HG02885 (cell line): ENCODE data around the gene CT45A1.
"Not testable (repeated sequence)": the region's sequence is repeated elsewhere in the genome, so short reads cannot be mapped to it uniquely, and the experiment has no call there.

Experiments used
- ATAC-seq: cut with Tn5 transposase; IDR thresholded peaks from one replicate; pipeline ENCODE4 v1.9.1; 2021; ENCODE audit warnings: mild to moderate bottlenecking; ENCODE audit not compliant: unreplicated experiment, poor library complexity

The CT45A1 gene, protein sequence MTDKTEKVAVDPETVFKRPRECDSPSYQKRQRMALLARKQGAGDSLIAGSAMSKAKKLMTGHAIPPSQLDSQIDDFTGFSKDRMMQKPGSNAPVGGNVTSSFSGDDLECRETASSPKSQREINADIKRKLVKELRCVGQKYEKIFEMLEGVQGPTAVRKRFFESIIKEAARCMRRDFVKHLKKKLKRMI

DNA sequence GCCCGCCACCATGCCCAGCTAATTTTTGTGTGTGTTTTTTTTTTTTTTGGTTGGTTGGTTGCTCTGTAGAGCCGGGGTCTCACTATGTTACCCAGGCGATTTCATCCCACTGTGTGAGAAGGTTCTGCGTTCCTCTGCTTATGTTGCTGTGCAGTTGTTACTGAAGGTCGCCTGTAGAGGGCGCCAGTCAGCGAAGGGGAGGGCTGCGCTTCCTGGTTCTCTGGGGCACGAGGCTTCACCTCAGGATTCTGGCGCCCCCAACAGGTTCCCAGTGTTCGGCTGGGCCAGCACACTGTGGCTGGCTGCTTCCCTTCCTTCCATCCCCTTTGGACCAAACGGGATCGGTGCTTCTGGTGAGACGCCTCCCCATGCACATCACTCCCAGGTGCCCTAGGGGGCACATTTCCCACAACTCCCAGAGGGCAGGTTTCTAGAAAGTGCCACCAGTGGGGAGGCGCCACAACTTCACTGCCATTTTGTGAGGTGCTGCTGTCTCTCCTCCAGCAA, at the start of gene CT45A1:
CT45A1 (plus strand) TSS at position 457 of the 507 bp plus-strand sequence. CDS start 5,302 bp downstream, outside the sequence.
- ATAC-seq = not testable (repeated sequence)

DNA sequence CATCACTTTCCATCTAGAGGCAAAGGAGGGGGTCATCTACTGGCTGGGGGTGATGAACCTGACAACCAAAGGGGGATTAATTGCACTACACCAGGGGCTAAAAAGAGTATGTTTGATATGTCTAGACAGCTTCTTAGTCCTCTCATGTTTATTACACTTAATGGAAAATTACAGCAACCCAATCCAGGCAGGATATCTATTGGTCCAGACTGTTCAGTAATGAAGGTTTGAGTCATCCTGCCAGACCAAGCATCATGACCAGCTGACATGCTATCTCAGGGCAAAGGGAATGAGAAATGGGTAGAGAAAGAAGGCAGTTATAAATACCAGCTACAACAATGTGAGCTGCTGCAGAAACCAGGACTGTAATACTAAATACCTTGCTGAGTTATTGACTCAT, 40.5 kb upstream of the CT45A1 start:
- not testable (repeated sequence) for ATAC-seq

DNA sequence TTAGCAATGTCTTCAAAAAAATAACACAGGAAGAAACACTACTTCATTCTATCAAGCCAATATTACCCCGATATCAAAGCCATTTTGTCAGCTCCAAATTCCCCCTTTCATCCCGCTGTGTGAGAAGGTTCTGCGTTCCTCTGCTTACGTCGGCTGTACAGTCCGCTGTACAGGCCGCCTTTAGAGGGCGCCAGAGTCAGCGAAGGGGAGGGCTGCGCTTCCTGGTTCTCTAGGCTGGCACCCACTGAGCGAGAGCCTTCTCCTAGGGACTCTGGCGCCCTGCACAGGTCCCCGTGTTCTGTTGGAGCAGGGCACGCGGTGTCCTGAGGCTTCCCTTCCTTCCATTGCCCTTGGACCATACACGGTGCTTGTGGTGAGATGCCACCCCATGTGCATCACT, 25.3 kb upstream of the CT45A1 start:
- ATAC-seq = no peak

DNA sequence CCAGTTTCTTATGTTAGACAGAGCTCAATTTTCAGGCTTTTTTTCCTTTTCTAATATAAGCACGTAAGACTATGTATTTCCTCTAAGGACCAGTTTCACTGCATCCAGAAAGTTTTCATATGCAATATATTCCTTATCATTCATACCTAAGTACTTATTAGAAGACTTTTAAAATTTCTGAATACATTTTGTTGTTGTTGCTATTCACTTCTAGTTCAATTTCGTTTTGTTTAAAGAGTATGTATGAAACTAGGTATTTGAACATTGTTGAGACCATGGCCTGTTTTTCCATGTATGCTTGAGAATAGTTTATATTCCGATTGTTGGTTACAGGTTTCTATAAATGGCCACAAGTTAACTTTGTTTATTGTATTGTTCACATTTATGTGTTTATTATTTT, 18.0 kb upstream of the CT45A1 start:
- ATAC-seq = no peak

DNA sequence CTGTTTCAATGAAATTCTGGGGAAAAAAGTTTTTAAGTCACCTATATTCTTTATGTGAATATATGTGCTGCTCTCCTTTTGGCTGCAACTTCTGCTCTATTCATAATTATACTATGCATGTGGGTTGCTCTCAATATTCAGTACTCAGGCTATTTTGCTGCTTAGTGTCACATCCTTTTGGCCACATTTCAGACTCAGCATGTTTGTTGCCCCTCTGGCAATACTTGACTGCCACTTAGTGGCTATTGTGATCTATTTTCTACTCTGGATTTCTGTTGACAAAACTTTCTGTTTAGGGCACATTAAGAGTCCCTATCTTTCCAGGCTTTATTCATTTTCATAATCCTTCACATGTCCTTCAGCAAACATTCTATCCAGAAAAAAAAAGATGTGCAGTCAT, 15.8 kb upstream of the CT45A1 start:
- no peak for ATAC-seq

DNA sequence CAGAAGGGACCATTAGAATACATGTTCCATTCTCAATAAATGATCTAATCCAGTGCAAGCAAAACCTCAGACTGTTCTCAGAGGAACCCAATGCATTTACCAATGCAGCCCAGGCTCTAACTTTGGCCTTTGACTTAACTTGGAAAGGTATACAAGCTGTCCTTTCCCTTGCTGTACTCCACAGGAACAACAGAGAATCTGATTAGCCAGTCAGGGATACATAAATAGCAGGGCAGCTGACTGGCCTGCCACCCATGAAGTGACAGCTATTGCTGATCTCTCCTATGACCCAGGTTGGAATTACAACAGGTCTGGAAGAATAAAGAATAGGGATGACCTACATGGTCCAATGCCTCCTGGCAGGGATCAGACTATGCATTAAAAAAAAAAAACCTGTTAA, 14.5 kb upstream of the CT45A1 start:
- ATAC-seq = no peak

DNA sequence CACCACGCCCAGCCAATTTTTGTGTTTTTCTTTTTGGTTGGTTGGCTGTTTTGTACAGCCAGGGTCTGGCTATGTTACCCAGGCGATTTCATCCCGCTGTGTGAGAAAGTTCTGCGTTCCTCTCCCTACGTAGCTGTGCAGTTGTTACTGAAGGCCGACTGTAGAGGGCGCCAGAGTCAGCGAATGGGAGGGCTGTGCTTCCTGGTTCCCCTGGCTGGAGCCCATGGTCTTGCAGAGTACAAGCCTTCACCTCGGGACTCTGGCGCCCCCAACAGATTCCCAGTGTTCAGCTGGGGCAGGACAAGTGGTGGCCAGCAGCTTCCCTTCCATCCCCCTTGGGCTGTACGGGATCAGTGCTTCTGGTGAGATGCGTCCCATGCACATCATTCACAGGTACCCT, 5.6 kb upstream of the CT45A1 start:
- ATAC-seq = no peak

DNA sequence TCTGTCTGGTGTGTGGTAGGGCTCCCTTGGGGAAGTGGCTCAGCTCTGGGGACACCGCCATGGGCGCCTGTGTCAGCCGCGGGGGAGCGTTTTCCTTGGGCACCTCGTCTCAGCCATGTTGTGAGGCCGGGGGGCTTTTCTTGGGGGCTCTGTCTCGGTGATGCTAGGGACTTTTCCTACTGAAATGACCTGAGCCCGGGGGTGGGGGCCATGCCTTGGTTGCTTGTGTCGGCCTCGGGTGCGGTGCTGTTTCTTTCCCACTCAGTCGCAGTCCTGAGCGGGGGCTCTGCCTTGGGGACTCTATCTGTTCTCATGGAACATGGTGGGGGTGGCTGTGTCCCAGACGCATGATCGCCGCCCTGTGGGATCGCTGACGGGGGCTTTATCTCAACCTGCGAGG, 356 bp downstream of the CT45A1 start:
- ATAC-seq = no peak

DNA sequence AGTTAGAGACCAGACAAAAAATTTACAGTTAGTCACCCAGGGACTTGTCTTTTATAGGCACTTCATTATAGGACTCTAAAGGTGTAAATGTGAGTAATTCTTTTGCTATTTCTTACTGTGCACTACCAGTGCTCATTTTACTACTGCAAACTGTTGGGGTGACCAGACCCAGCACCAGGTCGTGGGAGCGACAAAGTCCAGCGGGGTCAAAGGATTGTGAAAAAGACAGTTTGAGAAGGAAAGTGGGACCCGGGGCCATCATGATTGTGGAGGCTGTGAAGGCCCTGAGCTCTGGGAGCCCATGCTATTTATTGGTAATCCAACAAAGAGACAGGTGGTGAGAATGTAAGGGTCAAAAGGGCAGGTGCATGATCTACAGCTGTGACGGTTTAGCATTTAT, 21.2 kb downstream of the CT45A1 start:
- ATAC-seq = not testable (repeated sequence)

DNA sequence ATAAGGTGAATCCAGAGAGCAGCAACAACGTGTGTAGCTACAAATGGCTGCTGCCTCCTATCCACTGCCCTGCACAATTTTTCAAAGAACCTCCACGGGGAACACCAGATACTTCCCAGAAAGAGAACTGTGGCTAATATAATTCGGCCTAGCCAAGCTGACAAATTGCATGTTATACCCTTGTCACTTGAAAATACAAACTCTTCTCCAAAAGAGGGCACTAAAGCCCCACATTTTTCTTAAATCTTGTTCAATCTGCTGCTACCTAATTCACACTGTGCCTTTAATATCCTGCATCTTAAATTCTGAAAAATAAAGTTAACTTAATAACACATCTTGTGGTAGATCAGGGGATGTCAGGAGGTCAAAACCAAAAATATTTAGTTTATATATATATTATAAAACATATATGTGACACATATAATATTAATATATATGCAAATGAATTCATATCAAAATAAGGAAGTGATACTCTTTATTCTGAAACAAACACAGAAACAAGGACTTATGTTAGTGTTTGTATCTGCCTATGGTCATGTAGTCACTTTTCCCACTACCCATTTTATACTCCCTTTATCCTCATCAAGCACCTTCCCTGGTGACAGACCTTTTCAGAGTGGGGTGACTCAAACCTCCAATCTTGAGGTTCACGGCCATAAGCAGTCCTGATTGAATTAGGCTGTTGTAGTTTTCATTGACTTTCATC, 24.1 kb downstream of the CT45A1 start:
- ATAC-seq = peak; percentile 49

DNA sequence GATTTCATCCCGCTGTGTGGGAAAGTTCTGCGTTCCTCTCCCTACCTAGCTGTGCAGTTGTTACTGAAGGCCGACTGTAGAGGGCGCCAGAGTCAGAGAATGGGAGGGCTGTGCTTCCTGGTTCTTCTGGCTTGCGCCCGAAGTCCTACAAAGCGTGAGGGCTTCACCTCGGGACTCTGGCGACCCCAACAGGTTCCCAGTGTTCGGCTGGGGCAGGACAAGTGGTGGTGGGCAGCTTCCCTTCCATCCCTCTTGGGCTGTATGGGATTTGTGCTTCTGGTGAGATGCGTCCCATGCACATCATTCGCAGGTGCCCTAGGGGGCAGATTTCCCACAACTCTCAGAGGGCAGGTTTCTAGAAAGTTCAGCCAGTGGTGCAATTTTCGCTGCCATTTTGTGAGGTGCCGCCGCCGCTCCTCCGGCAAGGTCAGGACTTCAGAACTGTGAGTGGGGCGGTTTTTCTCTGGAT, 27.3 kb downstream of the CT45A1 start:
- ATAC-seq = peak; percentile 76

DNA sequence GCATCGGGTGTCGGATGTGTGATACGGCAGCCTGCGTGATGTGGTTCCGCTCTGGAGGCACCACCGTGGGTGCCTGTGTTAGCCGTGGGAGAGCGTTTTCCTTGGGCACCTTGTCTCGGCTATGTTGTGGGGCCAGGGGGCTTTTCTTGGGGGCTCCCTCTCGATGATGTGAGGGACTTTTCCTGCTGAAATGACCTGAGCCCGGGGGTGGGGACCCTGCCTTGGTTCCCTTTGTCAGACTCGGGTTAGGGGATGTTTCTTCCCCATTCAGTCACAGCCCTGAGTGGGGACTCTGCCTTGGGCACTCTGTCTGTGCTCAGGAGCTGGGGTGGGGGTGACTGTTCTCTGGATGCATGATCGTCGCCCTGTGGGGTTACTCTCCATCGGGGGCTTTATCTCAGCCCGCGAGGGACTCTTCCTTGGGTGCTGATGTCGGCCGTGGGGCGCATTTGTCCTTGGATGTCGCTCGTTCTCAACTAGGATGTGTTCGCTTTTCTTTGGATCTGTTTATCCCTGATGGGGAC, 27.8 kb downstream of the CT45A1 start:
- ATAC-seq = no peak

DNA sequence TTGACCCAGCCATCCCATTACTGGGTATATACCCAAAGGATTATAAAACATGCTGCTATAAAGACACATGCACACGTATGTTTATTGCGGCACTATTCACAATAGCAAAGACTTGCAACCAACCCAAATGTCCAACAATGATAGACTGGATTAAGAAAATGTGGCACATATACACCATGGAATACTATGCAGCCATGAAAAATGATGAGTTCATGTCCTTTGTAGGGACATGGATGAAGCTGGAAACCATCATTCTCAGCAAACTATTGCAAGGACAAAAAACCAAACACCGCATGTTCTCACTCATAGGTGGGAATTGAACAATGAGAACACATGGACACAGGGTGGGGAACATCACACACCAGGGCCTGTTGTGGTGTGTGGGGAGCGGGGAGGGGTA, 31.3 kb downstream of the CT45A1 start:
- not testable (repeated sequence) for ATAC-seq

DNA sequence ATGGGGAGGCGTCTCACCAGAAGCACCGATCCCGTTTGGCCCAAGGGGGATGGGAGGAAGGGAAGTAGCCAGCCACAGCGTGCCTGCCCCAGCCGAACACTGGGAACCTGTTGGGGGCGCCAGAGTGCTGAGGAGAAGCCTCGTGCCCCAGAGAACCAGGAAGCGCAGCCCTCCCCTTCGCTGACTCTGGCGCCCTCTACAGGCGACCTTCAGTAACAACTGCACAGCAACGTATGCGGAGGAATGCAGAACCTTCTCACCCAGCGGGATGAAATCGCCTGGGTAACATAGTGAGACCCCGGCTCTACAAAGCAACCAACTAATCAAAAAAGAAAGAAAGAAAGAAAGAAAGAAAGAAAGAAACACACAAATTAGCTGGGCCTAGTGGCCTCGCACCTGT, 54.7 kb downstream of the CT45A1 start, which contains the start of gene CT45A3:
CT45A3 (minus strand) TSS at position 101 of the 400 bp plus-strand sequence. CDS start 3,747 bp downstream, outside the sequence.
- not testable (repeated sequence) for ATAC-seq
